Measurements from ENCODE around the gene PON3. TPM values are rescaled to one million over a fixed set of nuclear protein-coding genes. Genes with fewer than 3 reads are reported as not detected.

The PON3 gene
- total and polyA plus RNA-seq, 2 of the 8 experiments (the other 6 are each of a cell fraction or from before 2014, with no cell fraction given): not detected

GRCh38 chr7:95412075-95412474 lies 15.9 kb upstream of the PON3 start (continued):
- no peak for TF ChIP-seq CHD7 (IDR thresholded peaks at IDR 0.05; ENCODE audit: insufficient replicate concordance, low read length)
- TF ChIP-seq MAX (IDR thresholded peaks at IDR 0.05): no peak
- no peak for TF ChIP-seq CTBP2 (IDR thresholded peaks at IDR 0.05; ENCODE audit: borderline replicate concordance, insufficient read depth, insufficient read length, low read length)
